HFF-Myc (cell line): ENCODE data around the gene COL18A1.

ENCODE experiments used
- DNase-seq: peaks from one replicate; pipeline ENCODE4 v3.0.0-alpha.2; 2011; ENCODE audit warnings: low read depth; ENCODE audit errors: extremely low read depth
- H3K4me3 ChIP-seq: replicated peaks from 2 replicates; pipeline ENCODE4 v1.5.1; 2011; ENCODE audit warnings: low read depth, mild to moderate bottlenecking, control low read depth, low read length
- CTCF ChIP-seq: IDR thresholded peaks from 2 replicates; pipeline ENCODE4 v1.5.1; 2012; ENCODE audit warnings: mild to moderate bottlenecking, low read depth, low read length, control low read depth; ENCODE audit errors: missing control alignments

The COL18A1 gene

GRCh38 chr21:45445369-45445768 lies 40.4 kb downstream of the COL18A1 start:
- no peak overlapping the region for H3K4me3 ChIP-seq
- TF ChIP-seq CTCF: no peak
- no peak for DNase-seq

- no peak for TF ChIP-seq CTCF
- DNase-seq: no peak
- H3K4me3 ChIP-seq: no peak overlapping the region
Measured at GRCh38 chr21:45447821-45448220, 42.9 kb downstream of the COL18A1 start.

GRCh38 chr21:45448283-45448809 lies 43.4 kb downstream of the COL18A1 start:
- no peak for DNase-seq
- no peak overlapping the region for H3K4me3 ChIP-seq
- TF ChIP-seq CTCF: no peak

GRCh38 chr21:45448810-45449657 lies 44.1 kb downstream of the COL18A1 start:
- no peak for TF ChIP-seq CTCF
- DNase-seq: no peak
- no peak overlapping the region for H3K4me3 ChIP-seq

- no peak for DNase-seq
- H3K4me3 ChIP-seq: no peak overlapping the region
- no peak for TF ChIP-seq CTCF
Measured at GRCh38 chr21:45449658-45450422, 44.9 kb downstream of the COL18A1 start.

- H3K4me3 ChIP-seq: no peak overlapping the region
- no peak for TF ChIP-seq CTCF
- no peak for DNase-seq
Measured at GRCh38 chr21:45450423-45451090, 45.6 kb downstream of the COL18A1 start.
